HL-60/S4 treated with retinoic acid at 250 ng/mL for 4 days and 3 days (cell line): ENCODE measurements around the gene CX3CR1.

ENCODE experiments used
- in situ Hi-C: fragments of 300-500 bp; cut with MboI; formaldehyde crosslinking; loops from 2 replicates; pipeline ENCODE4 v1.7.0; 2022; ENCODE audit warnings: low sequenced_read_pairs

The CX3CR1 gene

DNA sequence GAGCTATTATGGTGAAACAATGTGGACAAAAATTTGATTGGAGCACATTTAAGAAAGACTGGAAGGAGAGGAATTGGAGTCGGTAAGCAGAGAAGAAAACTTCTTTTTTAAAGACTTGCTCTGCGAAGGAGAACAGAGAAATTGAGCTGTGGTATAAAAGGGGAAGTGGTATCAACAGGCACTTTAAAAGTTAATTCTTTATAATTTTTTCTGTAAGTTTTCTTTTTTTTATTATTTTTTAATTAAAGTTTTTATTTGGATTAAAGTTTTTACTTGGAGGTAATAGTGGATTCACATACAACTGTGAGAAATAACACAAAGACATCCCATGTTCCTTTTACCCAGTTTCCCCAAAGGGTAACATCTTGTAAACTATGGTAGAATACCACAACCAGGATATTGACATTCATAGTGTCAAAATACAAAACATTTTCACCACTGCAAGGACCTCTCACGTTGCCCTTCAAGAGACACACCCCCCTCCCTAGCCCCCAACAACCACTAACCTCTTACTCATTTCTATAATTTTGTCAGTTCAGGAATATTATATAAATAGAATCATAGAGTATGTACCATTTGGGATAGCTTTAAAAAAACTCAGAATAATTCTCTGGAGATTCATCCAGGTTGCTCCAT lies 53.6 kb downstream of the CX3CR1 start:
- in situ Hi-C loops: no loop called here

DNA sequence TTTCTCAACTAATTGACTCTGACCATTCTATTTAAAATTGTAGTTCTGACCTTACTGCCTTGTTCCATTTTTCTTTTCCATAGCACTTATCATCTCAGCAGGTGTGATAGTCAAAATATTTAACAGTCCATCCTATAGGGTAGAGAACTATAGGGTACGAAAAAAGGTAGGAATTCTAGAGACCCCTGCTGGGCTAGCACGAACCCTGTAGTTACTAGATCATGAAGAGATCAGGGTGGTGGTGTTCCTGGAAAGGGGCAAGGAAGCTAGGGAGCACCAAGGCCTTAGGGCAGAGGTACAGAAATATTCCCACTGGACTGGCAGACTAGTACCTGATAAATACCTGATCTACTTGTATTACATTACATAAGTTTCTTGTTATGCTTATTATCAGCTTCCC lies 55.5 kb downstream of the CX3CR1 start:
- in situ Hi-C loops: no loop called here

GRCh38 chr3:39222939-39223338 lies 56.9 kb downstream of the CX3CR1 start:
- in situ Hi-C loops: no loop called here

- in situ Hi-C loops: no loop called here
Measured at GRCh38 chr3:39222462-39222861, 57.4 kb downstream of the CX3CR1 start.

GRCh38 chr3:39221141-39221530 lies 58.7 kb downstream of the CX3CR1 start:
- in situ Hi-C loops: no loop called here

DNA sequence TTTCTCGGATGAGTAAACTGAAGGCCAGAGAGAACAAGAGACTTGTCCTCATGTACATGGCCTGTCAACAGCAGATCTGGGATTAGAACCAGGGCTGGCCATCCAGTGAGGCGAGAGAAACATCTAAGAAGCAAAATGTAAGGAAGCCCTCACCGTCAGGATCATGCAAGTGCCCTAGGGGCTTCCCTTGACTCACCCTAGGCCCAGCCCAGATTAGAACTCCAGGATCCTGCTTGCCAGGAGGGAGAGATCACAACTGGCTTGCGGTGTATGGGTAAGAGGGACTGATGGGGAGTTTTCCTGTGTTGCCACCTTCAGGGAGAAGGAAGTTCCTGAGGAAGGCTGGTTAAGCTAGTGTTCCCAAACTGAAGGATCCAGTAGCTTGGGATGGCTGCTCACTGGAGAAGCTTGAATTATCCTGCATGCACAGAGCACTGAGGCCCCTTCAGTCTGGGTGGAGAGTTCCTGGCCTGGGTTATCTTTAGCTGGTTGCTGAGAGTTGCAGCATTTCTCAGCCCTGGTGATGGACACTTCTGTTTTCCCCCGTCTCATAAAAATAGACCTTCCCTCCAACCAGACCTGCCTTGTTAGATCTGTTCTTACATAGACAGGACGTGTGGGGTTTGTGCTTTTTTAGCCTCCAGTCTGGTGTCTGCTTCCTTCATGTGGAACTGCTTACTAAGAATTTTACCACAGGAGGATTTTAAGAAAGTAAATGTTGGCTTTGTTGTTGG lies 59.3 kb downstream of the CX3CR1 start:
- in situ Hi-C loops: no loop called here

DNA sequence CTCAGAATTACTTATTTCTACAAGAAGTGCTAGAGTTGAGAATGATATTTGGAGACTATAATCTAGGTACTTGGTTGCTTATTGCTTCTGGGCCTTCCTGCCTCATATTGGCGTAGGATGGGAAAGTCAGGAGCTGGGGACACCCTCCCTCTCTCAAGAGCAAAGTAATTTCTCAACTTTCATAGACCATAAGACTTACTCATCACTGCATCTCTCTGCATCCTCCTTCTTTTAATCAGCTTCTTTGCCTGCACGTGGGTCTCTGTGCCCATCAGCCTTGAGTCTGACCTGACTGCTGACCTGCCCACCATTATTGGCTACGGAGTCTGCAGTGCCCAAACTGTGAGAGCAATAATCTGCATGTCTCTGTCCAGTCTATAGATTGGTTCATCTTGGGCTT lies 60.1 kb downstream of the CX3CR1 start:
- in situ Hi-C loops: no loop called here

DNA sequence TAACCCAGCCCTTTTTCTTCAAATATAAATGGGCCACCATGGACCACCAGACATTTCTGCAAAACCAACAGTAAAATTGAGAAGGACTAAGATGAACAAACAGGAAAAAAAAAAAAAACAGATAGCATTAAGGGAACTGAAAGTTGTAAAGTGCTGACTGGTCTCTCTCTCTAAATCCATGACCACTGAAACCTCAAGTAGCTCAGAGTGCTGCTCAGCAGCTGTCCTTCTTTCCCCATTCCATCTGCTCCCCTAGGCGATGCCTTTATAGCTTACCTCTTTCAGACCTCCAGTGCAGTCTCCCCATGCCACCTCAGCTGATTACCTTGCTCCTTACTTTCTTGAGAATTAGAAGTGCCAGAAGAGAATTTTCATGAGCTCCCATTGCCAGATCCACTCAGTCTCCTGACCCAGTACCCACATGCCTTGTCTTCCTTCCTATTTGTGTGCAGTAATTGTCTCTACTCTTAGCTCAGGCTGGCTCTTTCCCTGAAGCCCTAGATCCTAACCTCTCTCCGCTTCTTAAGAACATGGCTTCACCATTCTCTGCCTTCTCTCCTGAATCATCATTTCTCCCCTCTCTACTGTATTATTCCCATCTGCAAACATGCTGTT lies 63.6 kb downstream of the CX3CR1 start:
- in situ Hi-C loops: no loop called here

DNA sequence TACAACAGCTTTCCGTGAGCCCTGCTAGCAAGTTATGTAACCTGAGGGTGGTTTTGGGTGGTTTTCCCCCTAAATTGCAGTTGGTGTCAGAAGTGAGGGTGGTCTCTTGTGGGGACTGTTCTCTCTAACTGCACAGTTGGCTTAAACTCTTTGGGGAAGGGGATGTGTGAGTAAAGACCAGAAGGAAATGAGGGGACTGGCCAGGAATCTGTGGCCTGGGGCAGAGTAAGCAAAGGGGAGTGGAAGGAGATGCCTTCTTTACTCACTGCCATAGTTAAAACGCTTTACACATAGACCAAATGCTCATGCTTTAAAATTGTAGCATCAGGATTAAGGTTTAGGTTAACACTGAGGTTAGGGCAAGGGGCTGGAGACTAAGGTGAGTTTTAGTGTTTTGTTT lies 66.2 kb downstream of the CX3CR1 start:
- in situ Hi-C loops: no loop called here
